ENCODE results near the gene SLC13A5. TPM values are rescaled to one million over a fixed set of nuclear protein-coding genes. Genes with fewer than 3 reads are reported as not detected.

SLC13A5 gene
- total RNA-seq, 6 donors from 2014 or later: 0.09 to 0.27 TPM; not detected in 4

GRCh38 chr17:6703751-6704150 is 9.4 kb downstream of the SLC13A5 start:
- ATAC-seq (ENCODE audit: low FRiP score in 2 of 2): no peak
- no peaks in the 10 kb centered on the region for H3K36me3 ChIP-seq
- no peak overlapping the region for H3K4me3 ChIP-seq
- H3K27me3 ChIP-seq: peaks cover 0 to 3% (median 0%) of the 10 kb centered on the region in 4 donors
- peak in 1 of 2 donors; percentile 60 for DNase-seq
- no peaks in the 10 kb centered on the region for H3K4me1 ChIP-seq
- H3K9me3 ChIP-seq: no peaks in the 10 kb centered on the region
- no peak for TF ChIP-seq EP300 (IDR thresholded peaks at IDR 0.05)
- no peak for TF ChIP-seq POLR2A (IDR thresholded peaks at IDR 0.05)
- no peak for TF ChIP-seq POLR2AphosphoS5 (IDR thresholded peaks at IDR 0.05)
- no peak for TF ChIP-seq CTCF (IDR thresholded peaks at IDR 0.05)
- WGBS, 2 donors: 93% methylated on average over 9 to 10 of the region's 10 CpGs
- H3K27ac ChIP-seq: no peak overlapping the region

GRCh38 chr17:6702567-6703215 is 10.5 kb downstream of the SLC13A5 start:
- TF ChIP-seq POLR2A (IDR thresholded peaks at IDR 0.05): no peak
- Histone ChIP-seq H3K27me3 (peaks cover 0 to 3% (median 0%) of the 10 kb centered on the region in 4 donors), H3K4me1 (no peaks in the 10 kb centered on the region), H3K9me3 (no peaks in the 10 kb centered on the region), H3K36me3 (no peaks in the 10 kb centered on the region), H3K4me3 (no peak overlapping the region), H3K27ac (no peak overlapping the region)
- DNase-seq: peak in 1 of 2 donors; percentile 73
- WGBS, 2 donors: 93 to 100% methylated on average over 1 to 15 of the region's 16 CpGs
- peak in 1 of 2 donors; percentile 7 for ATAC-seq (ENCODE audit: low FRiP score in 2 of 2)

- Histone ChIP-seq H3K4me3 (no peak overlapping the region), H3K4me1 (no peaks in the 10 kb centered on the region), H3K9me3 (no peaks in the 10 kb centered on the region), H3K36me3 (no peaks in the 10 kb centered on the region), H3K27ac (no peak overlapping the region), H3K27me3 (peaks cover 0 to under 1% (median 0%) of the 10 kb centered on the region in 4 donors)
- WGBS, 2 donors: 18 to 22% methylated on average over 8 to 11 of the region's 11 CpGs
- no peak for TF ChIP-seq POLR2A (IDR thresholded peaks at IDR 0.05)
- ATAC-seq (ENCODE audit: low FRiP score in 2 of 2) (peak in 1 of 2 donors; percentile 50), DNase-seq (no peak)
Observed at GRCh38 chr17:6701719-6702118, 11.4 kb downstream of the SLC13A5 start.

GRCh38 chr17:6700948-6701307 is 12.2 kb downstream of the SLC13A5 start:
- H3K27me3 ChIP-seq: no peaks in the 10 kb centered on the region
- no peaks in the 10 kb centered on the region for H3K36me3 ChIP-seq
- no peaks in the 10 kb centered on the region for H3K4me1 ChIP-seq
- DNase-seq (no peak), ATAC-seq (ENCODE audit: low FRiP score in 2 of 2) (no peak)
- no peaks in the 10 kb centered on the region for H3K9me3 ChIP-seq
- H3K27ac ChIP-seq: no peak overlapping the region
- TF ChIP-seq POLR2AphosphoS5 (IDR thresholded peaks at IDR 0.05): no peak
- no peak for TF ChIP-seq POLR2A (IDR thresholded peaks at IDR 0.05)
- no peak for TF ChIP-seq CTCF (IDR thresholded peaks at IDR 0.05)
- no peak for TF ChIP-seq EP300 (IDR thresholded peaks at IDR 0.05)
- no peak overlapping the region for H3K4me3 ChIP-seq
- 65 to 73% methylated on average over 3 to 6 of the region's 8 CpGs for WGBS, 2 donors

GRCh38 chr17:6699997-6700947 is 12.9 kb downstream of the SLC13A5 start:
- Histone ChIP-seq H3K4me3 (no peak overlapping the region), H3K9me3 (no peaks in the 10 kb centered on the region), H3K36me3 (no peaks in the 10 kb centered on the region), H3K27me3 (no peaks in the 10 kb centered on the region), H3K4me1 (no peaks in the 10 kb centered on the region), H3K27ac (no peak overlapping the region)
- TF ChIP-seq EP300 (IDR thresholded peaks at IDR 0.05): no peak
- no peak for TF ChIP-seq CTCF (IDR thresholded peaks at IDR 0.05)
- no peak for TF ChIP-seq POLR2AphosphoS5 (IDR thresholded peaks at IDR 0.05)
- TF ChIP-seq POLR2A (IDR thresholded peaks at IDR 0.05): no peak
- no peak for ATAC-seq (ENCODE audit: low FRiP score in 2 of 2)
- WGBS, 2 donors: 69 to 74% methylated on average over 16 of the region's 16 CpGs
- DNase-seq: no peak
